HepG2 (cell line): Measurements from ENCODE around the gene IFT80. TPM values are rescaled to one million over a fixed set of nuclear protein-coding genes. Genes with fewer than 3 reads are reported as not detected.

ENCODE experiments used
- ATAC-seq: fragments of 200-7000 bp; cut with Tn5 transposase; 3 replicates; pipeline ENCODE4 v1.9.1; 2020; ENCODE audit warnings: mild to moderate bottlenecking, moderate library complexity
- BruUV-seq: library from RNA; stranded (reverse); fragments of 400-500 nt; replicated peaks from 2 replicates; lab custom pipeline; 2021; lab: Mats Ljungman, UMichigan
- CTCF ChIA-PET: fragments of 300-600 bp; formaldehyde crosslinking; extraction: SDS; loops from one replicate; lab custom pipeline; 2021; ENCODE audit warnings: low total read pairs, inconsistent platforms, low intra/inter-chr PET ratio; lab: Yijun Ruan, JAX
- POLR2A ChIA-PET: fragments of 350-600 bp; sonication (Branson Sonifier 250); formaldehyde crosslinking; loops from one replicate; lab custom pipeline; 2020; ENCODE audit warnings: antibody characterized with exemption, inconsistent platforms; lab: Yijun Ruan, JAX
- DNase-seq: peaks from one replicate; pipeline ENCODE4 v3.0.0-alpha.2; 2015; ENCODE audit warnings: low spot score
- FAIRE-seq: peaks from 3 replicates; lab custom pipeline; 2011; peaks lifted over from hg19 to GRCh38; lab: Jason Lieb, UNC
- H2AFZ ChIP-seq: one replicate; pipeline ENCODE4 v1.6.1; 2011; ENCODE audit warnings: low read length, inconsistent platforms
- H3K27ac ChIP-seq: fragments of 300-600 bp; 3 replicates; pipeline ENCODE4 v1.8.0; 2011; ENCODE audit warnings: mixed run types, mild to moderate bottlenecking, mixed read lengths, low read length, inconsistent platforms; ENCODE audit not compliant: insufficient read depth; ENCODE audit errors: extremely low read length
- H3K27me3 ChIP-seq, 2 experiments: fragments of 200-600 bp in 1 of 2; 2 replicates in 1 of 2; 3 replicates in 1 of 2; pipeline versions ENCODE4 v1.6.0 to v1.8.0; 2011; ENCODE audit warnings: low read length in 2 of 2, mild to moderate bottlenecking in 2 of 2, moderate library complexity in 2 of 2, inconsistent platforms in 1 of 2; ENCODE audit not compliant: insufficient read depth in 2 of 2, control insufficient read depth in 1 of 2
- H3K36me3 ChIP-seq, 2 experiments: fragments of 200-600 bp in 1 of 2; replicated peaks in 1 of 2; 2 replicates in 1 of 2; 3 replicates in 1 of 2; pipeline versions ENCODE4 v1.5.1 to v1.8.0; 2011; ENCODE audit warnings: low read length in 2 of 2, inconsistent platforms in 1 of 2; ENCODE audit not compliant: insufficient read depth in 2 of 2, control insufficient read depth in 1 of 2
- H3K4me1 ChIP-seq: 2 replicates; pipeline ENCODE4 v1.5.1; 2012; ENCODE audit warnings: low read length, inconsistent platforms; ENCODE audit not compliant: insufficient read depth
- H3K4me2 ChIP-seq: 2 replicates; pipeline ENCODE4 v1.6.0; 2011; ENCODE audit warnings: low read depth, low read length, inconsistent platforms
- H3K4me3 ChIP-seq, 3 experiments: fragments of 200-600 bp in 1 of 3; sonication (generic), shearing (Covaris generic) in 1 of 3; replicated peaks in 1 of 3; 2 replicates each; pipeline ENCODE4 v1.5.1; 2011 to 2016; ENCODE audit warnings: low read length in 3 of 3, inconsistent platforms in 2 of 3, low read depth in 2 of 3, mild to moderate bottlenecking in 2 of 3, control low read depth in 1 of 3, mixed read lengths in 1 of 3; ENCODE audit not compliant: insufficient read depth in 1 of 3
- H3K79me2 ChIP-seq: one replicate; pipeline ENCODE4 v1.6.1; 2011; ENCODE audit warnings: low read length, inconsistent platforms; ENCODE audit not compliant: insufficient read depth
- H3K9ac ChIP-seq: 2 replicates; pipeline ENCODE4 v1.6.0; 2011; ENCODE audit warnings: mild to moderate bottlenecking, low read depth, low read length, inconsistent platforms; ENCODE audit not compliant: insufficient read depth
- H3K9me3 ChIP-seq: 2 replicates; pipeline ENCODE4 v1.5.1; 2012; ENCODE audit warnings: mild to moderate bottlenecking, low read length
- H4K20me1 ChIP-seq: 2 replicates; pipeline ENCODE4 v1.6.0; 2011; ENCODE audit warnings: inconsistent platforms, mild to moderate bottlenecking, low read length, moderate library complexity; ENCODE audit not compliant: insufficient read depth
- MAF1 ChIP-seq: sonication (generic); formaldehyde crosslinking; IDR thresholded peaks from 2 replicates; pipeline ENCODE4 v1.5.0; 2020; ENCODE audit warnings: missing genetic modification reagents, borderline replicate concordance
- MBD4 ChIP-seq: IDR thresholded peaks from 2 replicates; pipeline ENCODE4 v1.6.1; 2012; ENCODE audit warnings: low read length, inconsistent platforms, borderline replicate concordance
- PAWR ChIP-seq: sonication (generic); formaldehyde crosslinking; IDR thresholded peaks from 2 replicates; pipeline ENCODE4 v1.4.0; 2020; ENCODE audit warnings: missing genetic modification reagents, mild to moderate bottlenecking, borderline replicate concordance
- PAX8 ChIP-seq: sonication (generic); formaldehyde crosslinking; IDR thresholded peaks from 2 replicates; pipeline ENCODE4 v1.8.0; 2022; ENCODE audit warnings: mild to moderate bottlenecking, missing genetic modification reagents, borderline replicate concordance
- RBM39 ChIP-seq: fragments of 200-400 bp; formaldehyde crosslinking; IDR thresholded peaks from one replicate; pipeline ENCODE4 v1.6.1; 2018; ENCODE audit warnings: antibody characterized with exemption, mild to moderate bottlenecking, low read depth, low read length; ENCODE audit not compliant: poor library complexity, severe bottlenecking
- RXRB ChIP-seq: IDR thresholded peaks from 2 replicates; pipeline ENCODE4 v1.6.1; 2016; ENCODE audit warnings: borderline replicate concordance, missing genetic modification reagents, missing compliant biosample characterization
- ZBTB10 ChIP-seq: sonication (generic); formaldehyde crosslinking; IDR thresholded peaks from 2 replicates; pipeline ENCODE4 v1.4.0; 2020; ENCODE audit warnings: missing genetic modification reagents, borderline replicate concordance
- ZNF224 ChIP-seq: sonication (generic); formaldehyde crosslinking; IDR thresholded peaks from 2 replicates; pipeline ENCODE4 v1.5.0; 2020; ENCODE audit warnings: mild to moderate bottlenecking, missing genetic modification reagents
- ZNF407 ChIP-seq: sonication (generic); formaldehyde crosslinking; IDR thresholded peaks from one replicate; pipeline ENCODE4 v1.5.1; 2020; ENCODE audit warnings: mild to moderate bottlenecking, missing genetic modification reagents; ENCODE audit errors: not compliant biosample characterization
- ZNF510 ChIP-seq: sonication (generic); formaldehyde crosslinking; IDR thresholded peaks from 2 replicates; pipeline ENCODE4 v1.4.0; 2020; ENCODE audit warnings: low read depth, mild to moderate bottlenecking, missing genetic modification reagents
- ZNF639 ChIP-seq: conservative IDR thresholded peaks from 2 replicates; pipeline ENCODE4 v1.6.1; 2018; ENCODE audit warnings: missing genetic modification reagents
- ZSCAN22 ChIP-seq: sonication (generic); formaldehyde crosslinking; IDR thresholded peaks from 2 replicates; pipeline ENCODE4 v1.4.0; 2020; ENCODE audit warnings: mild to moderate bottlenecking, missing genetic modification reagents
- WGBS: methylation state at CpG from one replicate; pipeline ENCODE4 v1.1.6; 2017; ENCODE audit warnings: low lambda C conversion rate; 5-methylcytosine and 5-hydroxymethylcytosine counted together
- in situ Hi-C: cut with HindIII; loops from 2 replicates; pipeline ENCODE4 v1.10.0; 2017; ENCODE audit warnings: low pct_unique_long_range_greater_than_20kb; ENCODE audit not compliant: extremely low pct_ligation_motif_present
- intact Hi-C: fragments of 100-400 bp; cut with micrococcal nuclease; formaldehyde crosslinking; loops from one replicate; pipeline ENCODE4 v1.10.0; 2022; ENCODE audit not compliant: unreplicated experiment
- polyA plus RNA-seq, 8 experiments: library from polyadenylated mRNA; depleted of rRNA in 3 of 8; stranded (reverse) in 7 of 8; unstranded in 1 of 8; fragments of >200 nt; fragmentation: Illumina TruSeq in 4 of 8; extraction: Trizol in 4 of 8; gene quantifications; 2 replicates each; pipeline versions ENCODE4 v1.2.1 to v1.2.3, GENCODE V29; 2011 to 2016; ENCODE audit warnings: low read depth in 4 of 8, missing spikeins in 1 of 8, mixed read lengths in 1 of 8; ENCODE audit not compliant: insufficient read depth in 1 of 8
- total RNA-seq, 5 experiments: library from RNA; depleted of rRNA; stranded (reverse); fragments of >200 nt; fragmentation: Illumina TruSeq; extraction: Trizol; gene quantifications; 2 replicates each; pipeline ENCODE4 v1.2.3, GENCODE V29; 2016; ENCODE audit warnings: low read depth in 1 of 5

Gene IFT80
- total and polyA plus RNA-seq, 2 of the 13 experiments (the other 11 are each of a cell fraction or from before 2014, with no cell fraction given): 11.4 to 15.7 TPM

- in situ Hi-C loops: no loop called here
- Histone ChIP-seq H3K4me1 (no peaks in the 10 kb centered on the region), H3K79me2 (no peaks in the 10 kb centered on the region), H4K20me1 (no peaks in the 10 kb centered on the region), H3K36me3 (no peaks in the 10 kb centered on the region), H2AFZ (no peak overlapping the region), H3K4me3 (no peak overlapping the region), H3K27ac (no peak overlapping the region), H3K4me2 (no peak overlapping the region), H3K27me3 (no peaks in the 10 kb centered on the region), H3K9me3 (no peaks in the 10 kb centered on the region), H3K9ac (no peak overlapping the region)
- ATAC-seq: no peak
- no peak for FAIRE-seq
- intact Hi-C loops: no loop called here
- ChIA-PET POLR2A (no interaction called here), CTCF (no interaction called here)
- no peak for DNase-seq
- BruUV-seq: no TSS peak
- WGBS: 96% methylated on average over 5 of the region's 5 CpGs
- TF ChIP-seq MBD4 (no peak), PAWR (CRISPR knock-in tag) (no peak), ZNF639 (CRISPR knock-in tag) (no peak), ZNF224 (CRISPR knock-in tag) (no peak), RBM39 (no peak), ZNF510 (no peak), MAF1 (CRISPR knock-in tag) (no peak), ZSCAN22 (no peak), RXRB (no peak), PAX8 (no peak), ZNF407 (CRISPR knock-in tag) (no peak), ZBTB10 (CRISPR knock-in tag) (no peak)
These were observed 14.2 kb downstream of the IFT80 start for GRCh38 chr3:160384639-160385318.
